GM10266 (cell line): ENCODE data around the gene GYS2.
A peak's percentile ranks its signal among the peaks of the same experiment; 100 is the strongest.

Experiments
- DNase-seq: peaks from one replicate; pipeline ENCODE4 v3.0.0; 2012; ENCODE audit errors: extremely low spot score
- TF ChIP-seq, protein P1 (sequence below): IDR thresholded peaks from 2 replicates; pipeline ENCODE4 v1.5.1; 2012; ENCODE audit warnings: mild to moderate bottlenecking, low read depth; ENCODE audit not compliant: control insufficient read depth, insufficient read depth; ENCODE audit errors: missing control alignments

The GYS2 gene

DNA sequence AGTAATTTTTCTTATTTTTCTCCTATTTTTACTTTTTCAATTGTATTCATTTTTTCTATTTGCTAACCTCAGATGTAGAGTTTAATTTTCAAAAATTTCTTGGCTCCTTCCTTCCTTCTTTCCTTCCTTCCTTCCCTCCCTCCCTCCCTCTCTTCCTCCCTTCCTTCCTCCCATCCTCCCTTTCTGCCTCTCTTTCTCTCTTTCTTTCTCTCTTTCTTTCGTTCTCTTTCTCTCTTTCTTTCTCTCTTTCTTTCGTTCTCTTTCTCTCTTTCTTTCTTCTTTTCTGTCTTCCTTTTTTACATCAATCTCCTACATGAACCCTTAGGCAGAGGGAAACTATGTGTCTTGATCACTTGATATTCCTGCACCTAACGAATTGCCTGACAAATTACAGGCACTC lies 12.4 kb upstream of the GYS2 start:
- no peak for DNase-seq
- TF ChIP-seq, protein P1, sequence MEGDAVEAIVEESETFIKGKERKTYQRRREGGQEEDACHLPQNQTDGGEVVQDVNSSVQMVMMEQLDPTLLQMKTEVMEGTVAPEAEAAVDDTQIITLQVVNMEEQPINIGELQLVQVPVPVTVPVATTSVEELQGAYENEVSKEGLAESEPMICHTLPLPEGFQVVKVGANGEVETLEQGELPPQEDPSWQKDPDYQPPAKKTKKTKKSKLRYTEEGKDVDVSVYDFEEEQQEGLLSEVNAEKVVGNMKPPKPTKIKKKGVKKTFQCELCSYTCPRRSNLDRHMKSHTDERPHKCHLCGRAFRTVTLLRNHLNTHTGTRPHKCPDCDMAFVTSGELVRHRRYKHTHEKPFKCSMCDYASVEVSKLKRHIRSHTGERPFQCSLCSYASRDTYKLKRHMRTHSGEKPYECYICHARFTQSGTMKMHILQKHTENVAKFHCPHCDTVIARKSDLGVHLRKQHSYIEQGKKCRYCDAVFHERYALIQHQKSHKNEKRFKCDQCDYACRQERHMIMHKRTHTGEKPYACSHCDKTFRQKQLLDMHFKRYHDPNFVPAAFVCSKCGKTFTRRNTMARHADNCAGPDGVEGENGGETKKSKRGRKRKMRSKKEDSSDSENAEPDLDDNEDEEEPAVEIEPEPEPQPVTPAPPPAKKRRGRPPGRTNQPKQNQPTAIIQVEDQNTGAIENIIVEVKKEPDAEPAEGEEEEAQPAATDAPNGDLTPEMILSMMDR: no peak

DNA sequence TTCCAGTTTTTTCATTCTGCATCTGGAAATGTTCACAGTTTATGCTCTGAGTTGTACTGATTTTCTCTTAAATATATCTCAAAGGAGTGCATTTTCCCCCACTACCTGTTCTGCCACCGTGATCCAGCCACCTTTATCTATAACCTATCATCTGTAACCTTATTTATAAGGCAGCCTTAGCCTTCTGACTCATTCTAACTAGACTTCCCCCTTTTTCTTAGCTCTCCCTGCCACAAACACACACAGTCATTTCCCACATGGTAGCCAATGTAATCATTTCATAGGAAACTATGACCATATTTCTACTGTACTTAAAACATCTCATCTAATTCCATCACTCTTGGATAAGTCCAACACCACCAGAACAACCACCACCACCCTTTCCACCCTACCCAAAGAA lies 10.8 kb upstream of the GYS2 start:
- TF ChIP-seq, protein P1: no peak
- DNase-seq: no peak

DNA sequence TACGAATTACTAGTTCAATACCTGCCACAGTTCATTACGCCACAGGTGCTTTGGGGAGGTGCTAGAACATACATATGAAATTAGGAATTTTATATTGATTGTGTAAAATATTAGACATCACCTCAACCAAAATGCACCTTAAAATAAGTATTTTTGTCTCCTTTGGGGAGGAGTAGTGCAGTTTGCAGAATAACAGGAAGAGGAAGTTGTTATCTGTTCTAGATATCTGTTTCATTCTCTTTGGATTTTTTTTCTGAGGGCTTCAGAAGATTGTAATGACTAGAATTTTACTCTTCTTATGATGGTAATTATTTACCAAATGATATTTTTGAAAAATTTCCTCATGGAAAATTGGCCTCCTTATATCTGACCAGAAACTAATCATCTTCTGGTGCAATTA lies 9.9 kb upstream of the GYS2 start:
- TF ChIP-seq, protein P1: no peak
- no peak for DNase-seq

DNA sequence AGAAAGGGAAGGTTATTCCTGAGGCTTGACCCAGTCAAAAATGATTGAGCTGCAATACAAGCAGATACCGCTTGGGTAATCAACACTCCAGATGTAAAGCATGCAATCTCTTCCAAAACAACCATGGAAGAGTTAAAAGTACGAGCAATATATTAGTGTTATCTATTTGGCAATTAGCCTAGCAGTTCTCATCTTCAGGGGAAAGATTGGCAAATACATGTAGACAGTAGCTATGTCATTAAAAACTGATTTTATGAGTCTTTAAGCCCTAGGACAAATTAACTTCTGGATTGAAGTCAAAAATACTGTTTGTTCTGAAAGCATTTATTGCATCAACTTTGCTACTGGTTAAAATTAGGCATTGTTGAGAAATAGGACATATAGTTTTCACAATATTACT lies 9.3 kb upstream of the GYS2 start:
- TF ChIP-seq, protein P1: no peak
- no peak for DNase-seq

DNA sequence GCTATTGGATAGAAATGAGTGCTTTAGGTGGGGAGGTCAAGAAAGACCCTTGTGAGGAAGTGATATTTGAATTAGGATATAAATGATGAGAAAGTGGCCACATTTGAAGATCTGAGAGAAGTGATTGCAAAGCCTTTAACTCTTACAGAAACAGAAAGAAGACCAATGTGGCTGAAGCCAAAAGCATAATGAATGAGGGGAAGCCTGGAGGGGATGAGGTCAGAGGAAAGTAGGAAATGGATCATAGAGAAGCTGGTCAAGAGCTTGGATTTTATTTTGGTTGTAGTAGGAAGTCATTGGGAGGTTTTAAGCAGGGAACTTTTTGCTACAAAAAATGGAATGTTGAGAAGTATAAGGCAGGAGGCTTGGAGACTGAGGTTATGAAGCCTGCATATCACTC lies 3.5 kb upstream of the GYS2 start:
- TF ChIP-seq, protein P1: no peak

DNA sequence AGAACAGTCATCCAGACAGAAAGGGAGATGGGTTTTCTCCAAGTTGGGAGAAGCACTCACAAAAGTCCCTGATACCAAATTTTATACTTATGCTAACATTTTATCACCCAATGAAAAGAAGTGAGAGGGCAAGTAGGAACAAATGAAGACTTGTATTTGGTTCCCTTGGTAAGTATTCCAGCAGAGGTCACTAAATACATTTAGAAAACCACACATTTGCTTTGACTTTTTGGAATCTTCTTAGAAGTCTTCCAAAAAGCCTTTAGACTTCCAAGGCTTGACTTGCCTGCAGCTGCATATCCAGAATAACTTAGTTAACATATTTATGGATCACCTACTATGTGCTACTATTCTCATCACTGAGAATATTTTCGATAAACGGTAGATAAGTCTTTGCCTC lies 3.1 kb upstream of the GYS2 start:
- DNase-seq: no peak
- TF ChIP-seq, protein P1: peak; percentile 25

More for the DNA sequence above, 3.5 kb upstream of the GYS2 start:
- no peak for DNase-seq

DNA sequence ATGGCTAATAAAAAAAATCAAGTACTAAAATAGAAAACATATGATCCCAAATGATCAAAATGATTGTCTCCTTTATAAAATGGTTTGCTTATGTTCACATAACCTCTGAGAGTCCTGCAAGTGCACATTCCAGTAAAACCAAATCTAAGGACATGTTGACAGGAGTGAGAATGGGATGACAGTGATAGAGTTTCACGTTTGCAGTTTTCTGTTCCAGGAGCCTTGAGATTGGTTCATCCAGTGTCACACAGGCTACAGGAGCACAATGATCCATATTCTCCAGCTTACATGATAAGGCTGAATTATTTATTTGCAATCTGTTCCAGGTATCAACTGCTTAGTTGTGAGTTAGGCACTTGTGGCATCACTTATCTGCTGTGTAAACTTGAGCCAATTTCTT lies 1.5 kb upstream of the GYS2 start:
- no peak for DNase-seq
- TF ChIP-seq, protein P1: no peak
